GM19395 (cell line): ENCODE measurements around the gene PPARGC1A.
A peak's percentile ranks its signal among the peaks of the same experiment; 100 is the strongest.

Source experiments
- ATAC-seq: cut with Tn5 transposase; IDR thresholded peaks from one replicate; pipeline ENCODE4 v1.9.1; 2021; ENCODE audit warnings: mild to moderate bottlenecking, moderate library complexity; ENCODE audit not compliant: unreplicated experiment

PPARGC1A gene

DNA sequence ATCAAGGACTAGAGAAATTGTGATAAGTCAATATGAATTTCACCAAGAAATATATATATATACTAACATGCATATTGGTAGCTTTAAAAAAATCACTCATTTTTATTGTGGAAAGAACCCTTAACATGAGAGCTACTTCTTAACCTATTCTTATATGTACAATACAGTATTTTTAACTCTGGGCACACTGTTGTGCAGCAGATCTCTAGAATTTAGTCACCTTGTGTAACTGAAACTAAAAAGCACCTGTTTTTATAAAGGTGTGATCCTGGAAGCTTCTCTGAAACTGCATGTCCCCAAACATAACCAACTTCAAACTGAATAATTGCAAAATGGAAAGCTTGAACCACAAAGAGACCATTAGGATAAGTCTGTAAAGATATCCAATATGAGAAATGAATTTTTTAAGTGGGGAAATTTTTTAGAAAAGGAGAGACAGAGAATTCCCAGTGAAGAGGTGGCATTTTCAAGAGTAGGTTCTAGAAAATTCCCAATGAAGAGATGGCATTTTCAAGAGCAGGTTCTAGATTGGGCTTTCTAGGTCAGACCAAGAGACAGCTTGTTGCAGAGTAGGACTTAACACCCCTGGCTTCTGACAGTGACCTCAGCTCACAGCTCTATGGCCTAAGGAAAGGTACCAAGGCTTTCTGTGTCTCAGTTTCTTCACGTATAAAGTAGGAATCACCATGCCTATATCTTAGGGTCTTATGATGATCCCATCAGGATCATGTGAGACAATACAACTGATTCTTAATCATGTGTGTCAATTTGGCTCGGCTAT lies 22.0 kb upstream of the PPARGC1A start:
- peak; percentile 91 for ATAC-seq

DNA sequence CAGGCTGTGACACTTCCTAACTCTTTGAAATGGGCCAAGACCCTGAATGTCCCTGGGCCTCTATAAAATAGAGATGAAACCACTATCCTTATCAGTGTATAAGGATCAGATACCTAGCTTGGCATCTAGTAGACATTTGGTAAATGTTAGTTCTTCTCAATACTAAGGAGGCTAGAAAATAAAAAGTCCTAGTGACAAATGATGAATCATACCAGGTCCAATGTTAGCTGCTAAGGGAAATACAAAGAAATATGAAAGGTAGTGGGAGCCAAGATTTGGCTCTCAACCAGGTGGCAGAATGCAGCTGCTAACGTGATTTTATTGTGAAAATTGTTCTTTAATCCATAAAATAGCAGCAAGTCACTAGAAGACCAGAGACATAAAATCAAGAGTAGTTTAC lies 19.8 kb upstream of the PPARGC1A start:
- no peak for ATAC-seq

DNA sequence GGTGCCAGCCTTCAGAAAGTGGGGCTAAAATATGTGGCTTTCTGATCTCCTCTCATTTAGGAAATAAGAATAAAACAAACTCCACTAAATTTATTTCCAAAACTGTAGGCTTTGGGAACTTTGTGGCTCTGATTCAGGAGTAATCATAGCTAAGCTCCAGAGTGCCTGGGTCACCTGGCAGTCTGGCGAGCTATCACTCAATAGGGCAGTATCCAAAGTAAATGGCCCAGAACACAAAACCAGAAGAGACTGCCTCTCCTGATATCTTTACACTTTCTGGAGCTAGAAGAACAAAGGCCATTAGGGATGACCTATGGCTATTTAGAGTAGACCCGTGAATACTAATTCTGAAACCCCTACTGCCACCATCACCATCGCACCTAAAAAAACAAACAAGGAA lies 17.0 kb upstream of the PPARGC1A start:
- no peak for ATAC-seq

DNA sequence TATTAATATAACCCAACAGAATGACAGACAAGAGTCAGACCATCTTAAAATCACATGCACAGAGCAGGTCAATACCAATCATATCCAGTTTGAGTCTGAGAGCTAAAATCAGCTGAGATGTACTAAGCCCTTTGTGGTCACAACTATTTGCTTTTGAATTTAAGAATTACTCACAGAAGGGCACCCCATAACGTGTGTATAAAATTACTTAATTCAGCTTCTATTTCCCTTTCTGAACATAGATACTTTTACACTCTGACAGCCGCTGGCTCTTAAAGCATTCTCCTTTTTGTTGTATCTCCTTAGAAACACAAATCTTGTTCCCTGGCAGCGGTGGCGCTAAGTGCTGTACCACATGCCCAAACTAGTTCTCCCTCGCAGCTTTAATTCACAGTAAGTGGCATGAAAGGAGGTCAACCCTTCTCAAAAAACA lies 14.8 kb upstream of the PPARGC1A start:
- ATAC-seq, result no peak

DNA sequence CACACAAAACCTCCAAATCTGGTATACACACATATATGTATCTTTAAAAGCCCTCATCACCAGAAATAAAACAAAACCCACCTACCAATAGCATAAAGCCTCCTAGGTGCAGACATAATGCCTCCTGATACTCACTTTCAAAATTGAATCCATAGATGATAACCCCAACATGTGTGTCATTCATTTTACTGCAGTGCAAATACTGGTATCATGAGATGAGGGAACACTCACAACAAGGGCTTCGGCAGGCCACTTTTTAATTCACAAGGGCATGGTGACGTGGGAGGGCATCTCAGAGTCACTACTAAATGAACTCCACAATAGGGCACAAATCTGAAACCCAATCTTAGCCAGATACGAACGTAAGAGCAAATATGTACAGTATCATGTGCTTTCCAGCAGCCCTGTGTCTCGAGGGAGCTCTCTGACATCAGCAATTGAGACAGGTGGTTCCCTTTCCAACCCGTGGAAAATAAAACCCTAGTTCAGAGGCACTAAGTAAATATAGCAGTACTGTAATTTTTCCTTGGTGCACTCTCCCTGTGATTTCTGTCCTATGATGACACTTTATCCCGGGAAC lies 14.1 kb upstream of the PPARGC1A start:
- no peak for ATAC-seq

DNA sequence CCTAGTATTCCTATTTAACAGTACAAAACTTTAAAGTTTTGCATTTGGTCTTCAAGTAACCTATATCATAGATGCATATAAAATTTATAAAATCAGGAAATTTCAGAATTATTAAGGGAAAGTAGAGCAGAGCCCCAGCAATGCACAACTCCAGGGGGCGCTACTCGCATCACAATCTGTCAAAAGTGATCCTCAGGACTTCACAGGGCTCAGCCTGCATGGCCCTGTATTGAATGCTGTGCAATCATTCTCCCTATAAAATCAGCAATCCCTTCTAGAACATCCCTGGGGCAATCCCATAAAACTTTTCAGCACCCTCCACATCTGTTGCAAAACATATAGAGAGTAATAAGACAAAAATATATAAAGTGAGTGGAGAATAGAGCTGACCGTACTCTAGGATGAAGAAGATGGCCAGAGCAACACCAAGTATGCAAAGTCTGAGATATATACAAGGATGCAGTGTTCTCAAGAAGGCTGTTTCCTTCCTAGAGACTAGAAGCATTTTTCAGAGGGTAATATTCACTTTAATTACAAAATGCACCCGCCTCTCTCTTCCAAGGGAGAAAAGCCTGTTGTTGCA lies 12.5 kb upstream of the PPARGC1A start:
- no peak for ATAC-seq

DNA sequence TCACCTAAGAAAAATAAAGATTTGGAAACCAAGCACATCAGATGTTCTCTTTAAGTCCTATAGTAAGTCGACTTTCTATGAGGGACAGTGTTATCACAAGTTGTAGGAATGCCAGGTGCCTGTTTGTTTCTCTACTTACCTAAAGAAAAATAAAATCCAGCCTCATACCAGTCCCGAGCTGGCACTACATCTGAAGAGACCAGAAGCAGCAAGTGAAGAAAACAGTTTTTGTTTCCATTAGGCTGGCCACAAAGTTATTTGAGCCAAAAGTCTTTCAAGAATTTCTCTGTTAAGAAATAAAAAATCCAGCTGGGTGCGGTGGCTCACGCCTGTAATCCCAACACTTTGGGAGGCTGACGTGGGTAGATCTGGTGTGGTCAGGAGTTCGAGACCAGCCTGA lies 10.8 kb upstream of the PPARGC1A start:
- ATAC-seq, result no peak

DNA sequence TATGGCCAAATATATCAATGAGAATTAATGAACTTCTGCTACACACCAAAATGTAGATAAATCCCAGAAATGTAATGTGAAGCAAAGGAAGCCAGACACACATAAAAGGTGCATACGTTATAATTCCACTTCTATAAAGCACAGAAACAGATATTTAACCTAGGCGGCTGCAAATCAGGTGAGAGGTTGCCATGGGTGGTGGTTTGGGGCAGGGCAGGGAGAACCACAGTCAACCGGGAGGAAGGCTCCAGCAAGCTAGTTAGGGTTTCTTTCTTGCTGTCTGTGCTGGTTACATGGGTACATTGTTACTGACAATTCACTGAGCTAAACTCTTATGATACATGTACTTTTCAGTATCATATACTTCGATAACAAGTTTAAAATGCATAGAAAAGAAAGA lies 9.7 kb upstream of the PPARGC1A start:
- no peak for ATAC-seq

DNA sequence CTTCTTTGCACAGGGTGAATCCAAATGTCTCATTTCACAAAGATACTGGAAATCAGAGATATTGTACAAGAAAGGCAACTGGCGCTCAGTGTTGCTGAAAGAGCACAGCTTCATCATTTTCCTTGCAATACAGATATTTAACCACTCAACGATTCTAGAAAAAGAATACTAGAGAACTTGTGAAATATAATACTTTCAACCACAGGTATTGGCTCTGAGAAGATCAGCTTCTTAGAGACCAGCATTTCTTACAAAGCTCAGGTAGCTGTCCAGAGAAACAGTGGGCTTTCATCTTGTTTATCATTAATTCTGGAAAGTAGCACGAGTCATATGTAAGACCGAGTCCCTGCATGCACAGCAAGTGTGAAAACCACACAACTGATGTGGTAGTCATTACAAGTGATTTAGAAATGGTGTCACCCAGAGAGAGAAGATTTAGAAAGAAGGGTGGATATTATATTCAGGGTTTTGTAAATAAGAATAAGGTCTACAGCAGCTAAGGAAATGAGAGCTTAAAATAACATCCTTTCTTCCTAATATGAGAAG lies 7.8 kb upstream of the PPARGC1A start:
- no peak for ATAC-seq

DNA sequence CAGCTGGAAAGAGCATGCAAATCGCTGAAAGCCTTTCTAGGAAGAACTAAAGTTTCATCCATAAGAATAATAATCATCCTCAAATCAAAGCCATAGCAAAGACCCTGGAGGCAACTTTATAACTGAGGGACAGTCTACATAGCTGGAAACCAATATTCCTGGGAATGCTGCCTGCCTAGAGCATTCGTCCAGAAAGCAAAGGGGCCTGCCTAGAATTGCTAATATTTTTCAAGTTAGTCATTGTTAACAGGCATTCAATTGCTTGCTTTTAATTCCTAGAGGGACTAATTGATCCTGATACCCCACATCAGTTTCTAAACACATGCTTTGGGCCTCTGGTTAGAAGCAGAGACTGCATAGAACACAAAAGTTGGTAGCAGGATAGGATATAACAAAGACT lies 4.2 kb upstream of the PPARGC1A start:
- no peak for ATAC-seq

DNA sequence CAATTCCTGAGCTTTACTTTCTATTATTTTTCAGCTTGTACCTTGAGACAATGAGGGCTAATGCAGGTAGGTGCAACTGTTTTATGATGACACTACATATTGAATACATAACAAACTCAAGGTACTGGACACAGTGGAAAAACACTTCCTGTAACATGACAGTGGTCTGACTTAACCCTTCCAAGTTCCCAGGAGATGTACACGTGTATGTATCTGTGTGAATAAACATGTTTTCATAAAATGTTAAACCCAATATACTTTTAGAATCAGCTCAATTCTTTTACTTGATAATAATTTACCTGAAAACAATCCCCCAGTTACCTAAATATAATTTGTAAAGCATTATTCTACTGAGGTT lies 1.2 kb upstream of the PPARGC1A start:
- no peak for ATAC-seq

DNA sequence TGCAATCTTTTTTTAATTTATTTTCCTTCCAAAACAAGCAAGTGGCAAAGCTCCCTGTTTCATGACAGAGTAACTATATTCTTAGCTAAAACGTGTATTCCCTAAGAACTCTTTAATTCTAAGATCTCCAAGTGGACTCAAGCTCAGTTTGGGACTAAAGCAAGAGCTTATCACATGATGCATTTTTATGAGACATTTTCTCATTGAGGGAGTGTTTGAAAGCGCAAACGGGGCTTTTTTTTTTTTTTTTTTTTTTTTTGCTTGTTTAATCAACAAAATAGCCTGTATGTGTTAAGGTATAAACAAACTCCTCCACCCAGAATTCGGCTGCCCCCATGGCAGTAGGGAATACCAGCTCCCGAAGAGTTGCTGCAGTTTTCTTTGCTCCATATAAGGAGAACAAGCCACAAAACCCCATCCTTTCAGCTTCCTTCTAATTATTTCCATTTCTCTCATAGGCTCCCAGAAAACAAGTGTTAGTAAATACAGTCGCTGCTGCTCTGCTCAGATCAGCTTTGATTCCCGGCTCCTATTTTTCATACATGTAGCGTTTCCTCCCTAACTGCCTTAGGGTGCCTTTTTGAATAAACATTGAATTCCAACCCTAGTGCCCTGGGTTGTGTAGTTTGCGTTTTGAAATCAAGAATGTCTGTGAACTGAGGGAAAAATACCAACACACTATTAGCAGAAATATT lies 669 bp upstream of the PPARGC1A start:
- ATAC-seq, result no peak

DNA sequence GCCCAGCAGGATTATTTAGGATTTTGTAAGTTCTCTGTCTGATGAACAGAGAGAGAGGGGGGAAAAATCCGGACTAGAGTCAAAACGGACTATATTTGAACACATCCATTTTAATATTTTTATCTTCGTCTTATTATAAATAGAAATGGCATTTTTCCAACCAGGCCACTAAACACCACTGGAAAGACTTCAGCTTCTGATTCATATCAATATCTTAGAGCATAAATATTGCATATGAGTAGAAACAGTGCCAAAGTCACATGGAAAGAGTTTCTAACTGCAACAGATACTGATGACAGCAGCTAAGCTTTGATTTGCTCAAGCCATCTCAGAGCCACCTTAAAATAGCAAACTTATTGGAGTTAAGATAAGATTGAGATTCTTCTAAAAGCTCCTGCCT lies 456 bp downstream of the PPARGC1A start:
- no peak for ATAC-seq

DNA sequence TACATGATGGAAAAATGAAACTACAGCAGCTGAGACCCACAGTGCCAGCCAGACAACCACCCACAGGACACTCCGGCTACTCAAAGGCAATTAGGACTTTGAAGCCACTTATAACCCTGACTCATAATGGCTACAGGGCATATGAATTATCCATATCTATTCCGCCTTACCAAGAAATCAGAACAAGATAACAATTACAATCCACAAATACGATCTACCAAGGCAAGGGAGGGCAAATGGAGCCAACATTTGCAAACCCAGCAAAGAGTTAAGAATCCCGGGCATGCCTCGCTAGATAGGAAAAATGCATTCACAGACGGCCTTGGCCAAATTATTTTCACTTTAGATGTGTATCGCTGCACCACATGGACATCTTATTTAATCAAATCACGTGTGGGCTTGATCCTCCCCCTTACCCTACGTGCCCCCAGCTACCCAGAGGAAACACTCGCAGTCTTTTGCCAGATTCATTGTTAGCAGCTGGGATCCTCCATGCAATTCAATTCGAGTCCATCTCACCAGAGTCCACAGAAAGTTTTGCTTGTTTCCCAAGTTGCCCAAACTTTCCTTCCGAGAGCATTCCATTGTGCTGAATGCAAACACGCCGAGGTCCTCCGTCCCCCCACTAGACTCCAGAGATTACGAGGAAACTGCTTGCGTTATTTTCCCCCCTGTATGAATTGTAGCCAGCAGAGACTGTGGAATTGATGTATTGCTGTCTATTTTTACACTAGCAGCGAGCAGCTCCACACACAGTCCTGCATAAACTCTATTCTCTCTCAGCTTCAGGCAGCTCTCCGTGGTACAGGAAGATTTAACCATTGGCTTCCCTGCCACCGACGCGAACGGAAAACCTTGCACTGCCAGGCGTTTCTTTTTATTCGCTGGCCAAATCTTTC lies 1.2 kb downstream of the PPARGC1A start:
- no peak for ATAC-seq

DNA sequence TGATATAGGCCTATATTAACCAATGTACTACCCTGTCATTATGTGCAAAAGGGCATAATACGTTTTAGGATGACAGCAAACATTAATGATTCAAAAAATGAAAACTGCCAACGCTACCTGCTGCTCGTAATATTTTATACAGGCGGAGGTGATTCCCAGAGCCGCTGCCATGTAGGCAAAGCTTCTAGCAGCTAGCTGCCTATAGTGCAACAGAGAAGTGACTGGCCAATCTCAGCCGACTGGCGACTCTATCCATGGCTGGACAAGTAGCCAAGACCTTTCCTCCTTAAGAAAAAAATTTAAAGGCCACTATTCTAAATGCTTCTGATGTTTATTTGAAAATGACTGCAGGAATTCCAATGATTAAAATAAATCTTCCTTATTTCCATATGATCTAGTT lies 1.9 kb downstream of the PPARGC1A start:
- no peak for ATAC-seq

DNA sequence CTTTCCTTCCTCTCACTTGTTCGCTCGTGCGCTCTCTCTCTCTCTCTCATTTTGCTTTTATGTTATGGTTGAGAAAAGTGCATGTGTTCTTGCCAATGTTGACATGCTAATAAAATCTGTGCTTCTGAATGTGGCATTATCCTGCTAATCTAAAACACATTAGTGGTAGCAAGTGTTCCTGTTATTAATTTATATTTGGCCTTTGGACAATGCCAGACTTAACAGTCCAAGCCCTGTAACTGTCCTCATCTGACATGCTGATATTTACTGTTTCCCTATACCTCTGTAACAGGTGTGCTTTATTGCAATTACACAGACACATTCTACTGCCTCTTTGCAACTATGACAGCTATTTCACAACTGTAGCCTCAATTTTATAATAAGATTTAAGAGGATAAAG lies 2.7 kb downstream of the PPARGC1A start:
- no peak for ATAC-seq

DNA sequence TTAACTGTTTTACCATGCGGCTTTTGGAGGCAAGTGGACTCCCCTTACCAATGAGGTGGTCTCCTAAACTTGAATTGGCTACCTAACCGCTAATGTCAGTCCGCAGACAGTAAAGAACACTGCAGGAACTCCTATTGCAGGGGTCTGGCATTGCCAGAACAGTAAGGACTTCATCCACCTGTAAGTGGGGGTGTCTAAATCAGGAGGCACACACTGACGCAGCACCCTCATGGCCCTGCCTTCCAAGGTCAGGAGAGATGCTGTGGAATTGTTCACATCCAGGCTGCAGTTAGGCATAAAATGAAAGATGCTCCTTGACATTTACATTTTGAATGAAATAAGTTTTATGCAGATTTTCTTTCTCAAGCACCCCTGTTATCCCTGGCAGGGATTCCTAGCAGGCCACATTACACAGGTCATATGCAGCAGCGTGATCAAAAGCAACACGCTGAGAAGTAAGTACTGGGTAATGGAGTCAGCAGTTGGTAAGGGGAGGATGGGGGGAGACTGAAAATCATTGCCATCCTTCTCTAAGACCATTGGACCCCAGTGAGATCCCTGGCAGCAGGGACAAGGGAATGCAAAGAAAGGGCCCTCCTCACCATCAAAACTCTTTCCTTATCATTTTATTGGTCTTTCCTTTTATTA lies 3.8 kb downstream of the PPARGC1A start:
- no peak for ATAC-seq

DNA sequence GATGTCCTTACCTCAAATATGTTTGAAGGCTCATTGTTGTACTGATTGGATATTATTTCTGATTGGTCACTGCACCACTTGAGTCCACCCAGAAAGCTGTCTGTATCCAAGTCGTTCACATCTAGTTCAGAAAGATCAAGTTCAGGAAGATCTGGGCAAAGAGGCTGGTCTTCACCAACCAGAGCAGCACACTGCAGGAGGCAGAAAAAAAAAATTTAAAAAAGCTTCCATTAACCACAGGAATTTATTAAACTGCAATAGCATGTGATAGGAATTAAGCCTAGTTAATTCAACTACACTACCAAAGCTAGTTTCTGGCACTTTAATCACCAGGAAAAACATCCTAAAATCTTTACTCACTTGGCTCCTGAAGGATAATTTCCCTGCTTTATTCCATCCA lies 5.1 kb downstream of the PPARGC1A start:
- no peak for ATAC-seq

DNA sequence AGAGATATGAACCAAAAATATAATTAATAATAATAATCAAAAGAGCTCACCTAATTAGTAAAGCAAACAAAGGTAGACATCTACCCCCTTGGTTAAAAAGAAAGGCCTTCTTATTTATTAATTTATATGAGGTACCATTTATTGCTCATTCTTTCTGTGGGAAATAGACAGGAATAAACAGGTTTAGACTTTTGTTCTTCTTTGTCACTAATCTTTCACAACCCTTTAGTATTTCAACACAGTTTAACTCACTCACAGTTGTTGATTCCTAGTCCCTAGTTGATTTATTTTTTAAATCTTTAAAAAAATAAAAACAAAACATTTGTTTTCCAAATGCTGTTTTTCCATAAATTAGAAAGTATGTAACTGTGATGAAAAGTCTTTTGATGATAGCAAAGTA lies 5.6 kb downstream of the PPARGC1A start:
- no peak for ATAC-seq

DNA sequence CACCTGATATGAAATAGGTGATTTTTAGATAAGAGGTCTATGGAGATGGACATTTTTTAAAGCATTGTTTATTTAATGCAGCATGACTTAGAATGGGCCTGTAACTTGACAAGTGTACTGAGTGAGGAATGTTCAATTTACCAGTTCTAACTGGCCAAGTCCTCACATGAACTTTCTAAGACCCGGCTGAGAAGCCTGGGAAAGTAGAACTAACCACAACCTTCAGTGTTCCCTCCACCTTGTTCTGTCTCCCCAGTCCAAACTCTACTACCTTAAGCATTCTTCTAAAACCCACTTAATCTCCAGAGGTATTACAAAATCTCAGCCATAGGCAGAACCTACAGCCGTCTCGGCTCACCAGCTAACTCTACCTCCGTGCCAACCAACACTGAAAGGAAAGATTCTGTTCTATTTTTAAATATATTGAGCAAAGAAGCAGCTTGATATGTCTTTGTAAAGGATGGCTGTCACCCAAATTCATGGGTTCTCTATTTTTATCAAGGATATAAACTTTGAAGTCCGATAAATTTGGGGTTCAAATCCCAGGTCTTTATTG lies 6.8 kb downstream of the PPARGC1A start:
- no peak for ATAC-seq
